ENCODE measurements around the gene ACOT2.
"Not testable (repeated sequence)": the region's sequence is repeated elsewhere in the genome, so short reads cannot be mapped to it uniquely, and the experiment has no call there.

ACOT2 gene

GRCh38 chr14:73569185-73569958 is at the start of gene ACOT2:
TSS of gene ACOT2 (plus strand) at chr14:73569213. CDS start at chr14:73569241, 28 bp downstream.
- peak; percentile 96 for DNase-seq (ENCODE audit: low read depth)

- no peak for DNase-seq (ENCODE audit: low read depth)
These were observed 47.8 kb upstream of the ACOT2 start for GRCh38 chr14:73521229-73521628.

GRCh38 chr14:73524493-73524892 is 44.5 kb upstream of the ACOT2 start:
- no peak for DNase-seq (ENCODE audit: low read depth)

- peak; percentile 26 for DNase-seq (ENCODE audit: low read depth)
These were observed 42.7 kb upstream of the ACOT2 start for GRCh38 chr14:73526036-73526984.

GRCh38 chr14:73529356-73529755 is 39.7 kb upstream of the ACOT2 start:
- DNase-seq (ENCODE audit: low read depth), result not testable (repeated sequence)

GRCh38 chr14:73531971-73532370 is 37.0 kb upstream of the ACOT2 start:
- not testable (repeated sequence) for DNase-seq (ENCODE audit: low read depth)

- peak; percentile 53 for DNase-seq (ENCODE audit: low read depth)
These were observed 31.6 kb upstream of the ACOT2 start for GRCh38 chr14:73537244-73538045.

GRCh38 chr14:73539017-73539416 is 30.0 kb upstream of the ACOT2 start:
- DNase-seq (ENCODE audit: low read depth), result not testable (repeated sequence)

GRCh38 chr14:73542961-73543360 is 26.1 kb upstream of the ACOT2 start:
- not testable (repeated sequence) for DNase-seq (ENCODE audit: low read depth)

- DNase-seq (ENCODE audit: low read depth), result not testable (repeated sequence)
These were observed 23.7 kb upstream of the ACOT2 start for GRCh38 chr14:73545353-73545752.

- not testable (repeated sequence) for DNase-seq (ENCODE audit: low read depth)
These were observed 19.9 kb upstream of the ACOT2 start for GRCh38 chr14:73549097-73549496.

GRCh38 chr14:73549889-73550524 is 19.0 kb upstream of the ACOT2 start:
- not testable (repeated sequence) for DNase-seq (ENCODE audit: low read depth)

GRCh38 chr14:73553845-73554244 is 15.2 kb upstream of the ACOT2 start:
- DNase-seq (ENCODE audit: low read depth), result no peak

GRCh38 chr14:73557201-73557600 is 11.8 kb upstream of the ACOT2 start:
- not testable (repeated sequence) for DNase-seq (ENCODE audit: low read depth)

GRCh38 chr14:73558238-73558637 is 10.8 kb upstream of the ACOT2 start:
- DNase-seq (ENCODE audit: low read depth), result not testable (repeated sequence)

- DNase-seq (ENCODE audit: low read depth), result not testable (repeated sequence)
These were observed 6.8 kb upstream of the ACOT2 start for GRCh38 chr14:73562256-73562655.

GRCh38 chr14:73562696-73563095 is 6.3 kb upstream of the ACOT2 start:
- not testable (repeated sequence) for DNase-seq (ENCODE audit: low read depth)

- not testable (repeated sequence) for DNase-seq (ENCODE audit: low read depth)
These were observed 2.6 kb upstream of the ACOT2 start for GRCh38 chr14:73566431-73566830.

GRCh38 chr14:73566935-73567334 is 2.1 kb upstream of the ACOT2 start:
- not testable (repeated sequence) for DNase-seq (ENCODE audit: low read depth)

- DNase-seq (ENCODE audit: low read depth), result no peak
These were observed 1.7 kb upstream of the ACOT2 start for GRCh38 chr14:73567358-73567757.

All from fibroblast of gingiva (primary cell).